Caki2 (cell line): Measurements from ENCODE around the gene GZMM. TPM values are rescaled to one million over a fixed set of nuclear protein-coding genes. Genes with fewer than 3 reads are reported as not detected.
"Not testable (repeated sequence)": the region's sequence is repeated elsewhere in the genome, so short reads cannot be mapped to it uniquely, and the experiment has no call there.

Source experiments
- DNase-seq: peaks from one replicate; pipeline ENCODE4 v3.0.0-alpha.2; 2015; ENCODE audit warnings: low read depth
- in situ Hi-C: cut with HindIII; loops from 2 replicates; pipeline ENCODE4 v1.10.0; 2016; ENCODE audit warnings: low sequenced_read_pairs, low pct_unique_long_range_greater_than_20kb, mixed read lengths
- total RNA-seq: library from RNA; depleted of rRNA; stranded (reverse); fragments of >200 nt; shearing (Covaris generic); gene quantifications from 2 replicates; pipeline ENCODE4 v1.2.3, GENCODE V29; 2014; ENCODE audit warnings: low replicate concordance

GZMM gene
- total RNA-seq, 1 experiment from 2014 or later: not detected

DNA sequence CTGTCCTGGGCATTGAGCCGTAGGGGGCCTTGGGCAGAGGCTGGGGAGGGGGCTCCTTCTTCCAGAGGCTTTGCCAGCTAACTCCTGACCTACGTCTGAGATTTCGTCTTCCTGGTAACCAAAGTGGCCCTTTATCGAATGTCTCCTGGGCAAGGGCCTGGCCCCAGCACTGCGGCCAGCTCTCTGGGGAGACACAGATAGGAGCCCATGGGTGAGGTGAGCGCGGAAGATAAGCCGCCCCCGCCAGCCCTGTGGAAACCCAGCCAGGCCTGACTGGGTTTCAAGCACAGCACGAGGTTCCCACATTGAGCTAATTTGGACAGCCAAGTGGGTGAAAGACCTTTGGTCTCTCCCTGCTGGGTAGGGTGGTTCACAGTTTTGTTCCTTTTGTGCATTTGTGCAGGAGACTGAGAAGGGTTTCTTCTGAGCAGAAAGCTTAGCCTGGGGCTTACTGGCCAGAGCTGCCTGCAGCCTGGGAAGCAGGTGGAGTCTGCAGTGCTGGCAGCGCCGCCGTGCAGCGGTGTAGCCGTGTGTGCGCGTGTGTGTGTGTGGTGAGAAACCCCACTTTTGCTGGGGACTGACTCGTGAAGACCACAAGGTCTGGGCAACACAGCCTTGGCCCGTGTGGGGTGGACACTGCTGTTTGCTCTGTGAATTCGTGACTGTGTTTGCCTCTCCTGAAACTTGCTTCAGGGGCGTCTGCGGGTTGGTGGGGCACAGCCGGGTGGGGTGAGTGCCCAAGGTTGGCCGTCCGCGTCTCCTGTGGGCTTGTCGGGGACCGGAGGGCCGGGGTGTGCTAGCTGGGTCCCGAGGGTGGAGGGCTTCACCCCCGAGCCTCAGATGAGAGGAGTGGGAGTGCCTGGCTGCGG is 31.0 kb downstream of the GZMM start:
- no peak for DNase-seq
- in situ Hi-C loops: no loop called here

- DNase-seq: no peak
- in situ Hi-C loops: no loop called here
Observed at GRCh38 chr19:575527-576506, 32.0 kb downstream of the GZMM start.

DNA sequence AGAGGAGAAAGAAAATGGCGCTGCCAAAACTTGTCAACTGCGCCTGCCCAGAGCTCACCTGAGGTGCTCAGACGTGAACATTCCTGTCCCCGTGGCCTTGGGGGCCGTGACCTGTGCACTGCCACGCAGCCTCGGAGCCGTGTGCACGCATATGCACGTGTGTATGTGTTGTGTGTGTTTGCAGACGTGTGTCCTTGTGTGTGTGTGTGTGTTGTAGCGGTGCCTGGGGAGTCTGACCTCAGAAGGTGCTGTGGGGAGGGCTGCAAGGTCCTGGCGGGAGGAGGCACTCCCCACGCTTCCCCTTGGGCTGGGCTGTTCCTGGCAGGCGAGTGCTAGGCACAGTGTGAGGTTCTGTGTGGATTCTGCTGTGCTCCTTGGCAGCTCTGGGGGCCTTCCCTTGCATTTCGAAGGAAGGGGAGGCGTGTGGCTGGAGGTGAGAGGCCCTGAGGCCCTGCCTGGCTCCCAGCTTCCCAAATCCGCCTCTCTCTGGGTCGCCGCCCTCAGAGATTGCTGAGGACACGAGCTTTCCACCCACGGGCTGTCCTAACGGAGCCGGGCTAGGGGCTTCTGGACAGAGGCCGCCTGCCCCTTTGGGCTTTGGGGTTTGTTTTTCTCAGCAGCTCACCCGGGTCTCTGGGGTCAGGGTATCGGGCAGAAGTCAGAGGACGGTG is 33.0 kb downstream of the GZMM start:
- no peak for DNase-seq
- in situ Hi-C loops: no loop called here

GRCh38 chr19:577439-578392 is 33.9 kb downstream of the GZMM start:
- DNase-seq: no peak
- in situ Hi-C loops: no loop called here

- DNase-seq: no peak
- in situ Hi-C loops: no loop called here
Observed at GRCh38 chr19:579111-579841, 35.4 kb downstream of the GZMM start.

GRCh38 chr19:579842-580155 is 35.9 kb downstream of the GZMM start:
- no peak for DNase-seq
- in situ Hi-C loops: no loop called here

DNA sequence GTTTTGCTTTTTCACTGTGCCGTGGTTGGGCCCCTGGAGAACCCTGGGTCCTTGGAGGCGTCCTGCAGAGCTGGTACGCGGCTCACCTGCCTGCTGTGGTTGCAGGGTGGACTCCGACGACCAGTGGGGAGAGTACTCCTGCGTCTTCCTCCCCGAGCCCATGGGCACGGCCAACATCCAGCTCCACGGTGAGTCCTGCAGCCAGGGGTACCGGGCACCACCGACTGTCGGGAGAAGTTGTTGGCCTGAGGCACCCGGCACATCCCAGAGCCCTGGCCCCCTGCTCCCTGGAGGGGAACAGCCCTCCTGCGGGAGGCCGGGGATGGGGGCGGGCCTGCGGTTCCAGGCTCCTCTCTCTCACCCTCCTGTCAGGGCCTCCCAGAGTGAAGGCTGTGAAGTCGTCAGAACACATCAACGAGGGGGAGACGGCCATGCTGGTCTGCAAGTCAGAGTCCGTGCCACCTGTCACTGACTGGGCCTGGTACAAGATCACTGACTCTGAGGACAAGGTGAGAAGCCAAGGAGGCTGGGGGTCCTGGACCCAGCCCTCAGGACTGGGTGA is 36.5 kb downstream of the GZMM start:
- in situ Hi-C loops: no loop called here
- DNase-seq: no peak

DNA sequence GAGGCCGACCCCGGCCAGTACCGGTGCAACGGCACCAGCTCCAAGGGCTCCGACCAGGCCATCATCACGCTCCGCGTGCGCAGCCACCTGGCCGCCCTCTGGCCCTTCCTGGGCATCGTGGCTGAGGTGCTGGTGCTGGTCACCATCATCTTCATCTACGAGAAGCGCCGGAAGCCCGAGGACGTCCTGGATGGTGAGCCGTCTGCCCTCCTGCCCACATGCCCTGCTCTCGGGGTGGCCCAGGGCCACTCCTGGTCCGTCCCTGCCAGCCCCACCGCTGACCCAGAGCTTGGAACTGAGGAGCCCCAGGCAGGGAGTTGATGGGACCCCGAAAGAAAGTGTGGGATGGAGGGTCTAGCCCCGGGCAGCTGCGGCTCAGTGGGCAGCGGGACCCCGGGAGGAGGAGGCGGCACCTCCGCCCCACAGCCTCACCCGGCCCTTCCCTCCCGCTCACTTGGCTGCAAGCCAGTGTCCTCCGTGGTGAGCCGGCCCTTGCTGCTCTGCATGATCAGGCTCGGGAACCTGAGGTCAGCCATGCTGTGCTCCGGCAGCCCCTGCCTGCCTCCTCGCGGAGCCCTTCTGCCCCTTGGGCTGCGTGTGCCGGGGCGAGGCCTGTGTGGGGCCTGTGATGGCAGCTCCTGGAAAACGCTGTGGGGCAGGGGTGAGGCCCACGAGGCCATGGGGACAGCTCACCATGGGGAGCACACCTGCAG is 37.7 kb downstream of the GZMM start:
- no peak for DNase-seq
- in situ Hi-C loops: no loop called here

DNA sequence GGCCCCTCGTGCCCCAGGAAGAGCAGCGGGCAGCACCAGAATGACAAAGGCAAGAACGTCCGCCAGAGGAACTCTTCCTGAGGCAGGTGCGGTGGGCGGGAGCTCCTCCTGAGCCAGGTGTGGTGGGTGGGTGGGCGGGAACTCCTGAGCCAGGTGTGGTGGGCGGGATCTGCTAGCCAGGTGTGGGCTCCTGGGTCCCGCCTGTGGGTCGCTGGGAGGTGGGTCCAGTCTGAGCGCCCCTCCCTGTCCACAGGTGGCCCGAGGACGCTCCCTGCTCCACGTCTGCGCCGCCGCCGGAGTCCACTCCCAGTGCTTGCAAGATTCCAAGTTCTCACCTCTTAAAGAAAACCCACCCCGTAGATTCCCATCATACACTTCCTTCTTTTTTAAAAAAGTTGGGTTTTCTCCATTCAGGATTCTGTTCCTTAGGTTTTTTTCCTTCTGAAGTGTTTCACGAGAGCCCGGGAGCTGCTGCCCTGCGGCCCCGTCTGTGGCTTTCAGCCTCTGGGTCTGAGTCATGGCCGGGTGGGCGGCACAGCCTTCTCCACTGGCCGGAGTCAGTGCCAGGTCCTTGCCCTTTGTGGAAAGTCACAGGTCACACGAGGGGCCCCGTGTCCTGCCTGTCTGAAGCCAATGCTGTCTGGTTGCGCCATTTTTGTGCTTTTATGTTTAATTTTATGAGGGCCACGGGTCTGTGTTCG is 38.8 kb downstream of the GZMM start:
- in situ Hi-C loops: no loop called here
- no peak for DNase-seq

GRCh38 chr19:583198-583967 is 39.5 kb downstream of the GZMM start:
- in situ Hi-C loops: no loop called here
- no peak for DNase-seq

- no peak for DNase-seq
- in situ Hi-C loops: no loop called here
Observed at GRCh38 chr19:583968-584239, 40.1 kb downstream of the GZMM start.

GRCh38 chr19:584240-585001 is 40.6 kb downstream of the GZMM start:
- no peak for DNase-seq
- in situ Hi-C loops: no loop called here

DNA sequence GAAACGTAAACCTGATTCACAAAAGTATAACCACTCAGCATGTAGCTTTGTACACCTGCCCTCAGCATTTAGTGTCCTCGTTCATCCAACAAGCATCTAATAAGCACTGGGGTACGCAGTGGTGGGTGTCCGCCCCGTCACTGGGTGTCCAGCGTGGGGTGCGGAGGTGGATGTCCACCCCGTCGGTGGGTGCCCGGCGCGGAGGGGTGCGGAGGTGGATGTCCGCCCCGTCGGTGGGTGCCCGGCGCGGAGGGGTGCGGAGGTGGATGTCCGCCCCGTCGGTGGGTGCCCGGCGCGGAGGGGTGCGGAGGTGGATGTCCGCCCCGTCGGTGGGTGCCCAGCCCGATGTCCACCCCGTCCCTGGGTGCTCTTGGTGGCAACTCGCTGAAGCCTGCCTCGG is 41.3 kb downstream of the GZMM start:
- in situ Hi-C loops, DNase-seq: not testable (repeated sequence)

- no peak for DNase-seq
- in situ Hi-C loops: no loop called here
Observed at GRCh38 chr19:585551-586110, 41.8 kb downstream of the GZMM start.
